HG02610 (cell line): Measurements from ENCODE around the gene CDK6.

Experiments used
- ATAC-seq: cut with Tn5 transposase; IDR thresholded peaks from one replicate; pipeline ENCODE4 v1.9.1; 2021; ENCODE audit warnings: mild to moderate bottlenecking, moderate library complexity; ENCODE audit not compliant: unreplicated experiment

The CDK6 gene

DNA sequence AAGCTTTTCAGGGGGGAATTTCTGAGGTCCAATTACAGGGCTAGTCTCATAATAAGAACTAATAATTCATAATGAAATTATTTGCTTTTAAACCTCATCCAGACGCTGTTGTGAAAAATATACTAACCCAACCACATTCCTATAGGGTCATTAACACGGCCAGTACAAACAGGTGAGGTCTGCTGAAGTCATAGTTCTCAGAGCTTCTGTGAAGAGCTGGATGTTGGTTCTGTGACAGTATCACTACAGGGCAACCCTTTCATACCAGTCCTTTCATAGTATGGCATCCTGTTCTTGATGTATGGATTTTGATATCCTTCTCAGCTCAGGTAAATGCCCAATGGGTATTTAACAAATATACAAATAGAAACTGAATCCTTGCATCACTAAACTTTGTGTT, 183.8 kb downstream of the CDK6 start:
- peak; percentile 33 for ATAC-seq

DNA sequence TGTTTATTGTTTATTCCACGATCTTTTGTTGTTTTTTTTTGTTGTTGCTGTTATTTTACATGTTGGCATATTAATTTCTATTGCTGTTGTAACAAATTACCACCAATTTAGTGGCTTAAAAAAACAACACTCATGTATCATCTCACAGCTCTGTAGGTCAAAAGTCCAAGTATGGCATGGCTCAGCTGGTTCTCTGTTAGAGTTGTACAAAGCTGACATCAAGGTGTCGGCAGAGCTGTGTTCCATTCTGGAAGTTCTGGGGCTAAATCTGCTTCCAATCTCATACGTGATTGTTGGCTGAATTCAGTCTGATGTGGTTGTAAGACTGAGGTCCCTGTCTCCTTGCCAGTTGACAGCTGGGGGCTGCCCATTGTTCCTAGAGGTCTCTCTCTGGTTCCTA, 186.0 kb downstream of the CDK6 start:
- no peak for ATAC-seq

DNA sequence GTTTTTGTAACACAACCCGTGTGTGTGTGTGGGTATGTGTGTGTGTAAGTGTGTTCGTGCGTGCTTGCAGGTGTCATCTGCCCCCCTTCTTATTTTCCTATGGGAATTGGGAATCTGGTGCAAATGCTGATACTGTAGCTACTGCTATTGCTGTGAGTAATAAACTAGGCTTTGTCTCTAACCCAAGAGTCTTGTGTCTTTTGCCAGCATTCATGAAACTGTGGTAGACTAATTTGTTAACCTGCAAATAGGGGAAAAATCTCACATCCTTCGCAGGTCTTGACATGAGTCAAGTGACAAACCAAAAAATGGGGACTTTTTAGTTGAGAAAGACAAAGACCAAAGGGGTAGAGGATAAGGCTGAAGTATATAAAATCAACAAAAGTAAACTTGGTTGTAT, 188.3 kb downstream of the CDK6 start:
- ATAC-seq, result peak; percentile 70

DNA sequence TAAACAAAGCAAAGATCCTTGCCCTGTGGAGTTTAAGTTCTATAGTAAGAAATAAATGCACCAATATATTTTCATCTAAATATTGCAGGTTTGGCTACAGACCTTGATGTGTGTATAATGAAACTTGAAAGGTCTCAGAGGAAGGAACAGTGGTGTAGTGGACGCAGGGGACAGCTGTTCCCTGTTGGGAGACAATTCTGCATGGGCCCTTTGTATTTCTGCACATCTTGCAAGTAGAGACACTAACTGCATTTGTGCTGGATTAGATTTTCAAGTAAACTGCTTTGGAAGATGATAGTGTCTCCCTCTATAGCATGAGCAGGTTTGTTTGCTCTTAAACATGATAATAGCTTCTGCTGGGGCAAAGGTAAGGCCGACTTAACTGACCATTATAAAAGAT, 188.7 kb downstream of the CDK6 start:
- ATAC-seq, result no peak

DNA sequence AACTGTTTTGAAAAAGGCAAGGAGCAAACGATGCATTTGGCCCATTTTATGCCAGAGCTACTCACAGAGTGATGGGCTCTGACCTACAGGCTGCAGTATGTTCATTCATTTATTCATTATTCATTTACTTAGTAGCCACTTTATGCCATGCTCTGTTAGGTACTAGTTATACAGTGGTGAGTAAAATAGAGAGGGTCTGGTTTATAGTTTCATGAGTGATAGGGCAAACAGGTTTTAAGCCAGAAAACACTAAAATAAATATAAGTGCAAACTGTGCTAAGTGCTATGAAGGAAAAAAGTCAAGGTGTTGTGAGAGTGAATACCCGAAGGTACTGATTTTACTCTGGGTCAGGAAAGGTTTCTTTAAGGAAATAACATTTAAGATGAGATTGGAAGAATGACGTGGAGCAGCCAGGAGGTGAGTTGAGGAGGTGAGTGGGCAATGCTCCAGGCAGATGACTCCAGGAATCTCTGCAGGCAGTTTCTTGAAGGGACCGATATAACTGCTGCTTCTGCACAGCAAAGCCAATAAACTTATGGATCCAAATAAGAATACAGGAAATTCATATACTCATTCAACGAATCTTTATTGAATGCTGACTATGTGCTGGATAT, 189.3 kb downstream of the CDK6 start:
- peak; percentile 32 for ATAC-seq

DNA sequence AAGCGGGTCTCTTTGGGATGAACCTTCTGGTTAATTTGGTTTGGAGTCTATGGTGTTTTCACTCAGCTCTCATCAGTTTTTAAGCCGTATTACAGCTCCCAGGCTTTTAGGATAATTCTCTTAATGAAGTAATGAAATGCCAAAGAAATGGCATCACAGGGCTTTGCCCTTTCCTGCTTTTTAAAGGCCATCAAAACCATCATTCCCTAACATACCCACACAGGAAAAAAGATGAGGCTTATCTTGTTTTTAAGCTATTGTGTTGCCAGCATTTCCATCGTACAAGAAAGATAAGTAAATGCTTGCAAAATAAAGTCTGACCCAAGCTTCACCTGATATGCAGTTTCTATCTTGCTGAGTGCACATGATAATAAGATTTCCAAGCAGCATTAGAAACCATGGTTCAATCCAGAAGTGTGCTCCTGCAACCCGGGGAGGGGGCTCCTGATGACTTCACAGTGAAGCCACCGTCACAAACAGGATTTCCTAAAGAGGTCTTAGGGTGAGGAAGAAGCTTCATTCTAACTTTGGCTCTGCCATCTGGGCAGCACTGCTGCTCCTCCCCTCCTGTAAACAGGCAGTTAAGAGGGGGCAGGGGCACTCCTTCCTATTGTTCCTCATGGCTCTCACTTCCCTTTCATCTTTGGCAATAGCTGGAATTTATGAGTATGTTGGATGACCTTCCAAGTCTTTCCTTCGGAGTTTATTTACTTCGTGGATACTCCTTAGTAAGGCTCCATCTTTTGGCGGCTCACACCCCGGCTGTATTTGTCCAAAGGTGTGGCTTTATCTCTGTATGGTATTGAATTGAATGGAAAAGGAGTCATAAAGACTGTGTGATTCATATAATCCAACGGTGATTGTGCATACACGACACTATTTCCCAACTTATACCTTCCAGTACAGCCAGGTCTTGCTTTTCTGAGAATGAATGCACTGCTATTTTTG, 191.0 kb downstream of the CDK6 start:
- ATAC-seq, result no peak

DNA sequence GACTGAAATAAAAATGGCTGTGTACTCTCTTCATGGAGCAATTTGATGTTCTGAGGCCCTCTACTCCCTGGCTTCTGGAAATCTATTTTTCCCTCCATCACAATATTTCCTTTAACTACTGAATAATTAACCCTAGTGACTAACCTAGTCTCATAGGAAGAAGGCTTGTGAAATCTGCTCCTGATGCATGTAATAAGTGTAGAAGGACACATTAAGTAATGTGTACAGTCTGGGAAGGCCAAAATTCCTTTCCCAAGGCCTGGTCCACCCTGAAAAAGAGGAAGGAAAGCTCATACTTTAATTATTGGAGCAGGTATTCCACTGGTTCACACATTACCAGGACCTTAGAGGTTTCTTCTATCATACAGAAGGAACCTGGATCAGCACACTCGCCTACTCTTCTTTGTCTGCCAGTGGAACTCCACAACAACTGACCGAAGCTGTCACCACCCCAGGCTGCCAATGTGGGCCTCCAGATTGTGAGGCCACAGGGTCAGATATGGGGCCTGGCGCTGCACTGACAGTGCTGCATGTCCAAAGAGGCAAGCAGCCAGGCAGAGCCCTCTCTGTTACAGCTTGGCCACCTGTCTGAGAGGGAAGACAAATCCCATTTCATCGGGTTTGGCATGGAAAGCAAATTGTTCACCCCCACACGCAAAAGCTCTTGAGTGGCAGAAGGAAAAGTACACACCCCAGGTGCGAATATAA, 191.8 kb downstream of the CDK6 start:
- no peak for ATAC-seq

DNA sequence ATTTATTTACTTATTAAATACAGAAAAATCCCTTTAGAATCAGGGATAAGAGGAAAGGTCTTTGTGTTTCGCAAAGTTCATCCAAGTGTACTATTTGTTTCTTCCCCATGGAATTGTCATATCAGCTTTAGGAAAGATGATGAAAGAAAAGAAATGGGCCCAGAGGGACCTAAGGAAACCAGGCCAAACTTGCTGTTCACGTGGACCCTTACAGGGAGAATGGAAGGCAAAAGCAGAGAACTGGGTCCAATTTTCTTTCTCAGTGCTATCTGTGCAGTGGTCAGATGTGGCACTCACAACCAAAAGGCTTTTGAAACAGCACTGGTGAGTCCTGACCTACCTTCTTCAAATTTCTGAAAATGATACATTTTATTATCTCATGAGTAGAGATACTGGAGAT, 192.6 kb downstream of the CDK6 start:
- no peak for ATAC-seq

DNA sequence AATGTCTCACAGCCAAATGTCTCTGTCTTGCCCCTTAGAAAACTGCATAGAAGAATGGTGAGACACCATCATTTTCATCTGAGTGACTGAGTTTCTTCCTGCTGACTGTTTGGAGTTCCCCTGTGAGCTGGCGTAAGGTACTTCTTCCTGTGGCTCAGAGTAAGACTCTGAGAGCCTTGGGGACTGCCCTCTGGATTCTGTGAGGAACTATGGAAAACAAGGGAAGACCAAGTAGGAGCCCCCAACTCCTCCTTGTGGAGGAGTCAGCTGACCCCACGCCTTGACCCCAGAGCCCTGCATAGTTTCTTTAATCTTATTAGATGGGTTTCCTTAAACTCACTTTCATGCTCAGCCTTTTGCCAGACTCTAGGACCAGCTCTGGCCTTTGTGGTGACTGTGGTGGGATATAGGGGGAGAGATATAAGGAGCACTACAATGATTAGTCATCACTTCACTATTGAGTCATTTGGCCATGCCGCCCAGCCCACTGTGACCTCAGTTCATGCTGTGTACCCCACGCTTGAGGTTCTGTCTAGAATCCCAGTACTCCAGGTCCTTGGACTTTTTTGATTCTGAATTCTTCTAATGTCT, 194.4 kb downstream of the CDK6 start:
- ATAC-seq, result peak; percentile 89

DNA sequence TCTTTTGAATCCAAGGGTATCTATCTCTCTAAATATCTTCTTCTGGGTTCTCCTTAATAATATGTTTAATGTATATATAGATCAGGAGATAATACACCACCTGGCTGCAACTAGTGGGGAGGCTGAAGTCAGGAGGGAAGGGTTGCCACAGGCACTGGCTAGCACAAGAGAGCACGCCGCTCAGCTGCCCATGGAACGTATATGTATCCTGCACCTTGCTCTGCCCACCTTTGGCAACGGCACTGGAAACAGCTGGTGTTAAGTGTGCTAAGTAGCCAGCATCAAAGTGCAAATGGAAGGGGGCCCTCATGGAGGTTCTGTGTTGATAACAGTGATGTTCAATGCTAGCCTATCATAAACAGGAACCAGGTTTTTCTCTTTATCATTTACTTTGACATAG, 196.4 kb downstream of the CDK6 start:
- ATAC-seq, result no peak

DNA sequence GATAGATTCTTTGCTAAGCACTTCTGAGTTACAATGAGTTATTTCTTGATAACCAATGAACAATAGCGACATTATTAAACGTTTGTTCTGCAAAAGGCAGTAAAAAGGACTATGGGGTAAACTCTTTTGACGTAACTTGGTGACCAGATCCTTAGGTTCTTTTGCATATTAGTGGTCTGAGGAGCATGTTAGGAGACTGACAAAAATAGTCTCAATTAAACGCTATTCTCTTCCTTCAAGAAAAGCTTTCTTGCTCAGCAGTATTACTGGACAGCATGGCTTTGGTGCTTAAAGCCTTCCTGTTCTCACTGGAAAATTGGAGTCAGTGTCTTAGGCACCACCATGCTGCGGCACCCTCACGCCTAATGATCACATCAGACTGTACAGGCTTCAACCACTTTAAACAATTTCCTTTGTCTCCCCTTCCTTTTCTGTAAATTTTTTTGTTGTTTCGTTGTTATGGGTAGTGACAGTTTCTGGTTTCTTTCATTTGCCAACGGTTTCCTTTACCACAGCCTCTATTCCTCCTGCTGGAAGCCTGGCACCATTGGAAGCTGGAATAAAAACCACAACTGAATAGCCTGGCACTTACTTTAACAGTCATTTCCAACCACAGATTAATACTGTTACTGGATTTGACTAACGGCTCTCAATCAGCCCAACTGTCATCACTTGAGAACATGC, 197.0 kb downstream of the CDK6 start:
- ATAC-seq, result no peak

DNA sequence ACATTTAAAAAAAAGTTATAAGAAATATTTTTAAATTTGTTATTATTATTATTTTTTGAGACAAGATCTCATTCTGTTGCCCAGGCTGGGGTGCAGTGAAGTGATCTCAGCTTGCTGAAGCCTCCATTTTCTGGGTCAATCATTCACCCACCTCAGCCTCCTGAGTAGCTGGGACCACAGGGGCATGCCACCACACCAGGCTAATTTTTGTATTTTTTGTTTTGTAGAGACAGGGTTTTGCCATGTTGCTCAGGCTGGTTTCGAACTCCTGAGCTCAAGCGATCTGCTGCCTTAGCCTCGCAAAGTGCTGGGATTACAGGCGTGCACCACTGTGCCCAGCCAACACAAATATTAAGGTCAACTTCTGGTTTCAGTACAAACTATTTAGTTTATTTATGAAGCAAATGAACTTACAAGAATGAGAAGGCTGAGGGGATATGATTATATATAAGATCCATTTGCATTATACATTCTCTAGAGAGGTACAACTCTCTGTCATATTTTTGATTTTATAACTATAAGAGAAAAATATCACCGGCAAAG, 200.3 kb downstream of the CDK6 start:
- ATAC-seq, result no peak

DNA sequence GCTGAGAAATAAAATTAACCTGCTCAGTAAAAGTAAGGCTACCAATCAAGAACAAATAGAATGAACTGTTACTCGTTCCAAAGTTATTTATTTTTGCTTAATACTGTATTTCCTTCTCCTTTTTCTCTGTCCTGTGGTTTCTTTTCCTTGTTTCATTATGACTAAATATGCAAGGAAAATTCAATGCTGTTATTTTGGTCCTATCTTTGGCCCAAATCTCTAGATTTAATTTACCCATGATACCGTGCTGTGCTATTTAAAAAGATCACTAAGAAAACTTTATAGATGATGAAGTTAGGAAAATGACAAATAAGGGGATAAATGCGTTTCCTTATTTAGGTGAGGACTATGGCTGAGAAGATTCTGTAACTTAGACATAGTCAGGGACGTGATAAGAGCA, 200.8 kb downstream of the CDK6 start:
- ATAC-seq, result no peak

DNA sequence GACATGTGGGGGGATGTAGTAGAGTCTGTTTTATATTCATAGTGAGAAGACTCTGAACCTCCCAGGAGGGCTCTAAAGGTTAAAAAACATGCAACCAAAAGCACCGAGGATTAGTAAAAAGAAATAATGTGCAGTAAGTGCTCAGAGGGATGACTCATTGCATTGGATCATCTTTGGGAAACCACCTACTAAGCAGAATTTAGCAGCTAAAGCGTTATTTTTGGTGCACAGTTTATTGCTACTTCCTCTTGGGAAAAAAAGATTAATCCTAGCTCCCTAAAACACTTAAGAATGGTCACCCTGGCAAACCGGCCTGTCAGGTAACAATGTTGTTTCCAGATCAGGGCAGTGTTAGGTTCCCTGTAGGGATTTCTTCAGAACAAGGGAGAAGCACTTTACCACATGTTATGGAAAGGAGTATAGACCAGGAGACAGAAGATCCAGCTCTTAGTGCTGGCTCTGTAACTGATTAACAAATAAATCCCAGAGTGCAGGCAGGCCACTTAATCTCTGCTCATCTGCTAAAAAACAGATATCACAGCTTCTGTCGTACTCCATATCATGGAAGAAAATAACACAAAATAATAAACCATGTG, 201.4 kb downstream of the CDK6 start:
- peak; percentile 46 for ATAC-seq

DNA sequence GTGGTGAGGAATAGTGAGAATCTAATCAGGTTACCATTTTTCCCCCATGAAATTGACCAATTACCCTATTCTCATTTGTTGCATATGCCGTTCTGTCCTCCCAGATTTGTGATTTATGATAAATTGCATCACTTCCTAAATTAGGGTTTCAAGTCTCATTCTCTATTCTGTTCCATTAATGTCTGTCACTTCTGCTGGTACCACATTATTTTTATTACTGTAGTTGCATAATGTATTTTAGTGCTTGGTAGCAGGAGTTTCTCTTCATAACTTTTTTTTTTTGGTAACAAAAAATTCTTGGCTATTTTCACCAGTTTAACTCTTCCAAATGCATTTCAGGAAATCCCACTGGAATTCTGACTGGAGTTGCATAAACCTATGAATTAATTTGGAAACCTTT, 202.2 kb downstream of the CDK6 start:
- ATAC-seq, result no peak

DNA sequence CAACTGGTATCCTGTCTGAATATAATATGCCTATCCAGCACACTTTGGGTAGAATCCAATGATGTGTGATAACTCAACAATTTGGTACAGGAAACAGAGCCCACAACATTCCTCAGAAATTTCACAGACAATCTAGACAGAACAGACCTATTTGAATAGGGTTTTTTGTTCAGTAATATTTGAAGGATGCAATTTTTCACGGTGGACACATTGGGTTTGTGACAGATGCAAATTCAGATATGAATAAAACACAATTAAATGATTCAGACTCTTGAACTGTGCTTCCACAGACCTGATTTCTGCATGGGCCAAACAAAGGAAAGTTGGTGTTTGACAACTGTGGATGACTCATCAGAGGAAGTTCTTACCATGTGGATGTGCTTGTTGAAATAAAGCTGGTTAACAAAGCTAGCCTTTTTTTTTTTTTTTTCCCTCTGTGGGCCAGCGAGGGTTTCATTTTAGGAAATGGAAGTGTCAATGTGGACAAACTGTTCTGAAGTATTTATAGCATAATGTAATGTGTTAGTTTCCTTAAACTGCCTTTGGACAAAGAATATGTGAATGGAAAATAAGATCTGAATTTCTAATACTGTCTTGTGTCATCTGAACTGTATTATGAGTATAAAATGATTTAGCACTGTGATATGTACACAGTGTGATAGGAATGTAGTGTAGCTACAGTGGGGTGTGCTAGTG, 203.0 kb downstream of the CDK6 start:
- ATAC-seq, result peak; percentile 18

DNA sequence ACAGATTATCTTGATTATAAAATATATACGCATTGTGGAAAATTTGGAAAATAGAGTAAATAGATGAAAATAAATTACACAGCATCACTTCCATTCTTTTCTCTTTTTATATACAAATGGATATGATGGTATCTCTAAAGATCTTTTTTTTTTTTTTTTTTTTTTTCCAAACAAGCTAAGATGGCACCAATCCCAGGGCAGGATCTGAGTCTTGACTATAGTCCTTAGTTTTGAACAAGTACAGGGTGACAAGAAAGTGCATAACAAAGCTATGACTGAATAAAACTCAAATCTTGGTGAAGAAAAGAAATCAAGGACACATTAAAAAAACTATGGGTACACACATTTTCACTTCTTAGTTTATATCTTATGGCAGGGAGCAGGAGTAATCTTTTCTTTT, 203.6 kb downstream of the CDK6 start:
- ATAC-seq, result no peak

DNA sequence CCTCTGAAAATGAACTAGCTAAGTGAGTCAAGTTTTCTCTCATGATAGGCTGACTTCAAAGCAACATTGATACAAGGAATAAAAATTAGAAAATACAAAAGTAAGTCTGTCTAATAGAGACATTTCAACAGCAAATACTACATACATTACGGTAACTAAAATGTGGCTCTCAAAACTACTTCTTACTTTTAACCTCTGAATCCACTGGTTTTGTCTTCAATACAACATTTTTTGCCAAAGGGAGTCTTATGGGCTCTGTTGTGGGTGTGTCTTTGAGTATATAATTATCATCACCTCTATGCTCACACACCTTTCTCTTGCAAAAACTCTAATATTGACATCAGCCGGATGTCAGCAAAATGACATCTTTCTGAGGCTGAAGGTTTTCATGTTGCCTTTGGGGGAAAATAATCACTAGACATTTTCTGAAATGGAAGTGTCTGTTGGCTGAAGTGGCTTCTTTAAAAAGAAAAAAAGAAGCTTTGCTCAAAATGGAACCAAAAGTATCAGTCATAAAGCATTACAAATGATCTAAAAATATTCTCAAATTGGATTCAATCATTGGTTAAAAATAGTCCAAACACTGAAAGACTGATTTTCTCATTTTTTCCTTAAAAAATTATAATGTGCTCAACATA, 204.4 kb downstream of the CDK6 start:
- peak; percentile 15 for ATAC-seq
